ENCODE data around the gene DIP2B. TPM values are rescaled to one million over a fixed set of nuclear protein-coding genes. Genes with fewer than 3 reads are reported as not detected.

DIP2B gene
- total RNA-seq, 3 donors from 2014 or later, result 28.3 to 39.8 (median 34.7) TPM

GRCh38 chr12:50617657-50618056, 112.9 kb downstream of the DIP2B start:
- DNase-seq, result no peak
- intact Hi-C loops (cut with DNase I, micrococcal nuclease), result no loop called here
- ATAC-seq, result no peak
- Histone ChIP-seq H3K4me1 (ENCODE audit: low read depth) (peaks cover 40% of the 10 kb centered on the region), H3K36me3 (ENCODE audit: low read depth) (no peaks in the 10 kb centered on the region), H3K4me3 (no peak overlapping the region), H3K9me3 (no peaks in the 10 kb centered on the region)
- TF ChIP-seq CTCF (IDR thresholded peaks at IDR 0.05), result no peak

GRCh38 chr12:50618864-50619609, 114.3 kb downstream of the DIP2B start:
- no peak for DNase-seq
- Histone ChIP-seq H3K4me3 (no peak overlapping the region), H3K4me1 (ENCODE audit: low read depth) (peaks cover 40% of the 10 kb centered on the region), H3K9me3 (no peaks in the 10 kb centered on the region), H3K36me3 (ENCODE audit: low read depth) (no peaks in the 10 kb centered on the region)
- no peak for TF ChIP-seq CTCF (IDR thresholded peaks at IDR 0.05)
- peak; percentile 89 for ATAC-seq
- intact Hi-C loops (cut with DNase I, micrococcal nuclease), result no loop called here

GRCh38 chr12:50619610-50619958, 114.8 kb downstream of the DIP2B start:
- DNase-seq, result no peak
- H3K4me3 ChIP-seq, result no peak overlapping the region
- H3K9me3 ChIP-seq, result no peaks in the 10 kb centered on the region
- no peak for TF ChIP-seq CTCF (IDR thresholded peaks at IDR 0.05)
- intact Hi-C loops (cut with DNase I, micrococcal nuclease), result no loop called here
- ATAC-seq, result no peak
- no peaks in the 10 kb centered on the region for H3K36me3 ChIP-seq (ENCODE audit: low read depth)
- H3K4me1 ChIP-seq (ENCODE audit: low read depth), result peaks cover 45% of the 10 kb centered on the region

- H3K4me3 ChIP-seq, result no peak overlapping the region
- H3K9me3 ChIP-seq, result no peaks in the 10 kb centered on the region
- no peaks in the 10 kb centered on the region for H3K36me3 ChIP-seq (ENCODE audit: low read depth)
- no peak for TF ChIP-seq CTCF (IDR thresholded peaks at IDR 0.05)
- no peak for DNase-seq
- peak; percentile 19 for ATAC-seq
- peaks cover 53% of the 10 kb centered on the region for H3K4me1 ChIP-seq (ENCODE audit: low read depth)
- intact Hi-C loops (cut with DNase I, micrococcal nuclease), result no loop called here
Observed at GRCh38 chr12:50620109-50620977, 115.6 kb downstream of the DIP2B start.

GRCh38 chr12:50620978-50621360, 116.2 kb downstream of the DIP2B start:
- DNase-seq, result no peak
- no peak overlapping the region for H3K4me3 ChIP-seq
- H3K4me1 ChIP-seq (ENCODE audit: low read depth), result peaks cover 57% of the 10 kb centered on the region
- TF ChIP-seq CTCF (IDR thresholded peaks at IDR 0.05), result no peak
- H3K36me3 ChIP-seq (ENCODE audit: low read depth), result no peaks in the 10 kb centered on the region
- intact Hi-C loops (cut with DNase I, micrococcal nuclease), result no loop called here
- no peaks in the 10 kb centered on the region for H3K9me3 ChIP-seq
- no peak for ATAC-seq
